ENCODE measurements around the gene CDC37L1. TPM values are rescaled to one million over a fixed set of nuclear protein-coding genes. Genes with fewer than 3 reads are reported as not detected.

The CDC37L1 gene
- total RNA-seq, 2 donors from 2014 or later: 29.2 to 37.7 TPM

GRCh38 chr9:4721736-4722135 is 42.4 kb downstream of the CDC37L1 start:
- TF ChIP-seq CTCF (IDR thresholded peaks at IDR 0.05): no peak
- Histone ChIP-seq H3K4me1 (replicated peaks) (no peaks in the 10 kb centered on the region), H3K9me3 (no peaks in the 10 kb centered on the region), H3K27me3 (replicated peaks; ENCODE audit: insufficient read depth) (no peaks in the 10 kb centered on the region), H3K4me3 (no peak overlapping the region), H3K27ac (no peak overlapping the region), H3K36me3 (peaks cover 0 to 14% of the 10 kb centered on the region in 2 donors)
- intact Hi-C loops (cut with DNase I): no loop called here
- WGBS: 100% methylated on average over 4 of the region's 4 CpGs
- no peak for DNase-seq (ENCODE audit: low spot score)

GRCh38 chr9:4725706-4726442 is 46.5 kb downstream of the CDC37L1 start:
- no peak overlapping the region for H3K4me3 ChIP-seq
- H3K36me3 ChIP-seq: no peaks in the 10 kb centered on the region
- DNase-seq (ENCODE audit: low spot score): no peak
- intact Hi-C loops (cut with DNase I): no loop called here
- H3K27me3 ChIP-seq (replicated peaks; ENCODE audit: insufficient read depth): no peaks in the 10 kb centered on the region
- TF ChIP-seq POLR2A (IDR thresholded peaks at IDR 0.05) (no peak), POLR2AphosphoS5 (IDR thresholded peaks at IDR 0.05) (no peak), CTCF (IDR thresholded peaks at IDR 0.05) (no peak)
- WGBS: 83% methylated on average over 7 of the region's 7 CpGs
- H3K4me1 ChIP-seq (replicated peaks): no peaks in the 10 kb centered on the region
- no peak overlapping the region for H3K27ac ChIP-seq
- H3K9me3 ChIP-seq: no peaks in the 10 kb centered on the region

GRCh38 chr9:4727593-4727992 is 48.2 kb downstream of the CDC37L1 start:
- no peak for DNase-seq (ENCODE audit: low spot score)
- 68% methylated on average over 1 of the region's 1 CpG for WGBS
- no peak for TF ChIP-seq POLR2AphosphoS5 (IDR thresholded peaks at IDR 0.05)
- TF ChIP-seq CTCF (IDR thresholded peaks at IDR 0.05): no peak
- TF ChIP-seq POLR2A (IDR thresholded peaks at IDR 0.05): no peak
- Histone ChIP-seq H3K27ac (no peak overlapping the region), H3K4me3 (no peak overlapping the region), H3K27me3 (replicated peaks; ENCODE audit: insufficient read depth) (no peaks in the 10 kb centered on the region), H3K4me1 (replicated peaks) (no peaks in the 10 kb centered on the region), H3K9me3 (no peaks in the 10 kb centered on the region), H3K36me3 (no peaks in the 10 kb centered on the region)
- intact Hi-C loops (cut with DNase I): no loop called here

- no peaks in the 10 kb centered on the region for H3K27me3 ChIP-seq (replicated peaks; ENCODE audit: insufficient read depth)
- no peak for TF ChIP-seq CTCF (IDR thresholded peaks at IDR 0.05)
- no peak for TF ChIP-seq POLR2A (IDR thresholded peaks at IDR 0.05)
- TF ChIP-seq POLR2AphosphoS5 (IDR thresholded peaks at IDR 0.05): no peak
- H3K27ac ChIP-seq: no peak overlapping the region
- intact Hi-C loops (cut with DNase I): no loop called here
- H3K9me3 ChIP-seq: no peaks in the 10 kb centered on the region
- 88% methylated on average over 1 of the region's 1 CpG for WGBS
- DNase-seq (ENCODE audit: low spot score): no peak
- H3K4me3 ChIP-seq: no peak overlapping the region
- H3K36me3 ChIP-seq: no peaks in the 10 kb centered on the region
- H3K4me1 ChIP-seq (replicated peaks): no peaks in the 10 kb centered on the region
Measured at GRCh38 chr9:4732890-4733289, 53.5 kb downstream of the CDC37L1 start.

GRCh38 chr9:4734150-4734549 is 54.8 kb downstream of the CDC37L1 start:
- Histone ChIP-seq H3K9me3 (no peaks in the 10 kb centered on the region), H3K27me3 (replicated peaks; ENCODE audit: insufficient read depth) (no peaks in the 10 kb centered on the region), H3K4me1 (replicated peaks) (peaks cover 2% of the 10 kb centered on the region), H3K4me3 (no peak overlapping the region), H3K36me3 (no peaks in the 10 kb centered on the region), H3K27ac (no peak overlapping the region)
- TF ChIP-seq POLR2A (IDR thresholded peaks at IDR 0.05) (no peak), POLR2AphosphoS5 (IDR thresholded peaks at IDR 0.05) (no peak), CTCF (IDR thresholded peaks at IDR 0.05) (no peak)
- intact Hi-C loops (cut with DNase I): no loop called here
- DNase-seq (ENCODE audit: low spot score): no peak
- 98% methylated on average over 2 of the region's 2 CpGs for WGBS
